ENCODE results near the gene SORCS2.

SORCS2 gene

GRCh38 chr4:7244751-7245320 is 52.5 kb downstream of the SORCS2 start:
- H3K4me3 ChIP-seq (ENCODE audit: low read depth, low read length), result no peak overlapping the region
- DNase-seq (ENCODE audit: low read depth), result no peak
- TF ChIP-seq POLR2A (IDR thresholded peaks at IDR 0.05; ENCODE audit: extremely low read depth, insufficient read length) (no peak), CTCF (IDR thresholded peaks at IDR 0.05; ENCODE audit: low read depth, low read length) (no peak), MAX (IDR thresholded peaks at IDR 0.05; ENCODE audit: low read depth, low read length) (no peak), MYC (IDR thresholded peaks at IDR 0.05; ENCODE audit: low read depth, low read length) (no peak)

- DNase-seq (ENCODE audit: low read depth), result no peak
- no peak overlapping the region for H3K4me3 ChIP-seq (ENCODE audit: low read depth, low read length)
- TF ChIP-seq MAX (IDR thresholded peaks at IDR 0.05; ENCODE audit: low read depth, low read length) (no peak), POLR2A (IDR thresholded peaks at IDR 0.05; ENCODE audit: extremely low read depth, insufficient read length) (no peak), MYC (IDR thresholded peaks at IDR 0.05; ENCODE audit: low read depth, low read length) (no peak), CTCF (IDR thresholded peaks at IDR 0.05; ENCODE audit: low read depth, low read length) (no peak)
Measured at GRCh38 chr4:7247521-7247920, 55.2 kb downstream of the SORCS2 start.

- DNase-seq (ENCODE audit: low read depth), result no peak
- H3K4me3 ChIP-seq (ENCODE audit: low read depth, low read length), result no peak overlapping the region
- TF ChIP-seq CTCF (IDR thresholded peaks at IDR 0.05; ENCODE audit: low read depth, low read length), result no peak
- no peak for TF ChIP-seq MYC (IDR thresholded peaks at IDR 0.05; ENCODE audit: low read depth, low read length)
- no peak for TF ChIP-seq POLR2A (IDR thresholded peaks at IDR 0.05; ENCODE audit: extremely low read depth, insufficient read length)
- no peak for TF ChIP-seq MAX (IDR thresholded peaks at IDR 0.05; ENCODE audit: low read depth, low read length)
Measured at GRCh38 chr4:7247946-7248345, 55.6 kb downstream of the SORCS2 start.

- no peak overlapping the region for H3K4me3 ChIP-seq (ENCODE audit: low read depth, low read length)
- no peak for DNase-seq (ENCODE audit: low read depth)
- TF ChIP-seq MAX (IDR thresholded peaks at IDR 0.05; ENCODE audit: low read depth, low read length), result no peak
- no peak for TF ChIP-seq MYC (IDR thresholded peaks at IDR 0.05; ENCODE audit: low read depth, low read length)
- no peak for TF ChIP-seq CTCF (IDR thresholded peaks at IDR 0.05; ENCODE audit: low read depth, low read length)
- no peak for TF ChIP-seq POLR2A (IDR thresholded peaks at IDR 0.05; ENCODE audit: extremely low read depth, insufficient read length)
Measured at GRCh38 chr4:7248857-7249256, 56.5 kb downstream of the SORCS2 start.

- TF ChIP-seq POLR2A (IDR thresholded peaks at IDR 0.05; ENCODE audit: extremely low read depth, insufficient read length), result no peak
- no peak for TF ChIP-seq MAX (IDR thresholded peaks at IDR 0.05; ENCODE audit: low read depth, low read length)
- TF ChIP-seq CTCF (IDR thresholded peaks at IDR 0.05; ENCODE audit: low read depth, low read length), result no peak
- TF ChIP-seq MYC (IDR thresholded peaks at IDR 0.05; ENCODE audit: low read depth, low read length), result no peak
- H3K4me3 ChIP-seq (ENCODE audit: low read depth, low read length), result no peak overlapping the region
Measured at GRCh38 chr4:7251321-7251720, 59.0 kb downstream of the SORCS2 start.

More at GRCh38 chr4:7251321-7251720, 59.0 kb downstream of the SORCS2 start:
- DNase-seq (ENCODE audit: low read depth), result no peak
